ENCODE results near the gene STK16. TPM values are rescaled to one million over a fixed set of nuclear protein-coding genes. Genes with fewer than 3 reads are reported as not detected.

STK16 gene
- total and polyA plus RNA-seq, 2 of the 13 experiments (the other 11 are each of a cell fraction or from before 2014, with no cell fraction given) = 28.0 to 50.9 TPM

- TF ChIP-seq JARID2 (CRISPR knock-in tag; IDR thresholded peaks at IDR 0.05; ENCODE audit: insufficient replicate concordance) (no peak), ZNF275 (CRISPR knock-in tag; IDR thresholded peaks at IDR 0.05; ENCODE audit: borderline replicate concordance) (no peak), GZF1 (CRISPR knock-in tag; IDR thresholded peaks at IDR 0.05) (no peak), PAWR (CRISPR knock-in tag; IDR thresholded peaks at IDR 0.05; ENCODE audit: borderline replicate concordance) (no peak), RORA (CRISPR knock-in tag; IDR thresholded peaks at IDR 0.05) (no peak), ZNF777 (CRISPR knock-in tag; IDR thresholded peaks at IDR 0.05) (no peak), ZNF740 (CRISPR knock-in tag; IDR thresholded peaks at IDR 0.05) (no peak), KAT7 (CRISPR knock-in tag; IDR thresholded peaks at IDR 0.05; ENCODE audit: borderline replicate concordance) (no peak), ZNF614 (CRISPR knock-in tag; IDR thresholded peaks at IDR 0.05; ENCODE audit: borderline replicate concordance) (no peak), ZBTB4 (CRISPR knock-in tag; IDR thresholded peaks at IDR 0.05; ENCODE audit: borderline replicate concordance) (0 out of 2 replicates have a peak, but pooled peaks have one; percentile 23), ZNF484 (CRISPR knock-in tag; IDR thresholded peaks at IDR 0.05; ENCODE audit: borderline replicate concordance, low read depth) (no peak), ZNF101 (CRISPR knock-in tag; IDR thresholded peaks at IDR 0.05; ENCODE audit: borderline replicate concordance, low read depth) (no peak), IKZF5 (CRISPR knock-in tag; IDR thresholded peaks at IDR 0.05) (0 out of 2 replicates have a peak, but pooled peaks have one; percentile 4), CTCF (CRISPR knock-in tag; IDR thresholded peaks at IDR 0.05) (peak; percentile 3; the same call in 1 of the 2 replicates), SAP130 (CRISPR knock-in tag; IDR thresholded peaks at IDR 0.05; ENCODE audit: low read depth) (no peak), ZBTB21 (CRISPR knock-in tag; IDR thresholded peaks at IDR 0.05) (no peak), ATRX (CRISPR knock-in tag; IDR thresholded peaks at IDR 0.05; ENCODE audit: borderline replicate concordance) (no peak), IKZF1 (IDR thresholded peaks at IDR 0.05) (no peak), USF2 (IDR thresholded peaks at IDR 0.05; ENCODE audit: low read depth, low read length) (no peak), USF2 (CRISPR knock-in tag; IDR thresholded peaks at IDR 0.05; ENCODE audit: borderline replicate concordance) (0 out of 2 replicates have a peak, but pooled peaks have one; percentile 20)
These were observed 9.4 kb downstream of the STK16 start (continued) for GRCh38 chr2:219254590-219255201.
